Measurements from ENCODE around the gene LRMDA. TPM values are rescaled to one million over a fixed set of nuclear protein-coding genes. Genes with fewer than 3 reads are reported as not detected.

Gene LRMDA
- total RNA-seq, 1 donor from 2014 or later: not detected

GRCh38 chr10:76436981-76437380 is 1005.6 kb downstream of the LRMDA start:
- no peak overlapping the region for H3K27ac Mint-ChIP-seq
- H3K9me3 Mint-ChIP-seq: no peaks in the 10 kb centered on the region
- no peaks in the 10 kb centered on the region for H3K4me1 Mint-ChIP-seq
- no peak for ATAC-seq (ENCODE audit: low read depth)
- no peaks in the 10 kb centered on the region for H3K27me3 Mint-ChIP-seq
- ChIA-PET POLR2A (no interaction called here), CTCF (no interaction called here)
- intact Hi-C loops (cut with micrococcal nuclease): no loop called here
- no peak for DNase-seq
- H3K4me3 Mint-ChIP-seq: no peak overlapping the region
- no peaks in the 10 kb centered on the region for H3K36me3 Mint-ChIP-seq (ENCODE audit: low read depth)
- no peak for TF ChIP-seq CTCF (IDR thresholded peaks at IDR 0.05)

- ChIA-PET POLR2A (no interaction called here), CTCF (no interaction called here)
- Mint-ChIP-seq H3K27ac (no peak overlapping the region), H3K4me1 (no peaks in the 10 kb centered on the region), H3K36me3 (ENCODE audit: low read depth) (no peaks in the 10 kb centered on the region), H3K4me3 (no peak overlapping the region), H3K27me3 (no peaks in the 10 kb centered on the region), H3K9me3 (no peaks in the 10 kb centered on the region)
- intact Hi-C loops (cut with micrococcal nuclease): no loop called here
- TF ChIP-seq CTCF (IDR thresholded peaks at IDR 0.05): no peak
- no peak for ATAC-seq (ENCODE audit: low read depth)
- no peak for DNase-seq
Observed at GRCh38 chr10:76440426-76440825, 1009.0 kb downstream of the LRMDA start.

- Mint-ChIP-seq H3K36me3 (ENCODE audit: low read depth) (no peaks in the 10 kb centered on the region), H3K4me3 (no peak overlapping the region), H3K9me3 (no peaks in the 10 kb centered on the region), H3K4me1 (no peaks in the 10 kb centered on the region), H3K27ac (no peak overlapping the region), H3K27me3 (no peaks in the 10 kb centered on the region)
- ChIA-PET POLR2A (no interaction called here), CTCF (no interaction called here)
- intact Hi-C loops (cut with micrococcal nuclease): no loop called here
- no peak for TF ChIP-seq CTCF (IDR thresholded peaks at IDR 0.05)
- DNase-seq: no peak
- ATAC-seq (ENCODE audit: low read depth): no peak
Observed at GRCh38 chr10:76442113-76442512, 1010.7 kb downstream of the LRMDA start.

- CTCF ChIA-PET: no interaction called here
- TF ChIP-seq CTCF (IDR thresholded peaks at IDR 0.05): no peak
- POLR2A ChIA-PET: no interaction called here
- Mint-ChIP-seq H3K27me3 (no peaks in the 10 kb centered on the region), H3K4me1 (no peaks in the 10 kb centered on the region), H3K27ac (no peak overlapping the region), H3K36me3 (ENCODE audit: low read depth) (no peaks in the 10 kb centered on the region), H3K4me3 (no peak overlapping the region), H3K9me3 (no peaks in the 10 kb centered on the region)
- intact Hi-C loops (cut with micrococcal nuclease): no loop called here
- ATAC-seq (ENCODE audit: low read depth): no peak
- no peak for DNase-seq
Observed at GRCh38 chr10:76444034-76444800, 1012.8 kb downstream of the LRMDA start.

GRCh38 chr10:76447578-76447977 is 1016.2 kb downstream of the LRMDA start:
- ATAC-seq (ENCODE audit: low read depth) (no peak), DNase-seq (no peak)
- no peak overlapping the region for H3K4me3 Mint-ChIP-seq
- H3K9me3 Mint-ChIP-seq: no peaks in the 10 kb centered on the region
- no peaks in the 10 kb centered on the region for H3K36me3 Mint-ChIP-seq (ENCODE audit: low read depth)
- no peak overlapping the region for H3K27ac Mint-ChIP-seq
- no peaks in the 10 kb centered on the region for H3K4me1 Mint-ChIP-seq
- CTCF ChIA-PET: no interaction called here
- no peak for TF ChIP-seq CTCF (IDR thresholded peaks at IDR 0.05)
- intact Hi-C loops (cut with micrococcal nuclease): no loop called here
- POLR2A ChIA-PET: no interaction called here
- no peaks in the 10 kb centered on the region for H3K27me3 Mint-ChIP-seq

Data from activated B cell treated with CpG ODN at 0.5 μM for 24 hours (primary cell).